Measurements from ENCODE around the gene DDAH1.

DNA sequence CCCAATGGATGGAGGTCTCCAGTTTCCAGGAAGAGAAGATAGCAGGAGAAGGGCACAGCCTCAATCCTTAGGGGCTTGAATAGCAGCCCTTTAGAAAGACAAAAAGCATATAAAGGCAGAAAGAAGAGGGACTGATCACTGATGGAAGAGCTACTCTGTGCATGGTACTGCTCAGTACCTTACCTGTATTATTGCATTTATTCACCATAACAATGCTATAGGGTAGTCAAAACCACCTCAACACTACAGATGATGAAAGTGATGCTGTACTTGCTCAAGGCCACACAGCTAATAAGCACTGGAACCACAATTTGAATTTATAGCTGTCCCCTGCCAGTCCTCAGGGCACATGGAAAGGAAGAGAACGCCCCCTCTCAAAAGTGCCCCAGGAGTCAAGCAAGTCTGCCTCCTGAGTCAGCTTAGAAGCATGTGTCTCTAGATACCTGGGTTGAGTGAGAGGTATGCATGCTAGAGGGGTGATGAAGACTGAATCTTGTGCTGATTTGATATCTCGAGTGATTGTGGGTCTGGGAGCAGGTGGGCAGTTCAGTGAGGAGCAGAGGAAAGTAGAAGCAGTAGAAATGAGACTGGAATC, 13.6 kb downstream of the DDAH1 start:
- no peak for TF ChIP-seq POLR2A (IDR thresholded peaks at IDR 0.05)
- TF ChIP-seq, protein P1, sequence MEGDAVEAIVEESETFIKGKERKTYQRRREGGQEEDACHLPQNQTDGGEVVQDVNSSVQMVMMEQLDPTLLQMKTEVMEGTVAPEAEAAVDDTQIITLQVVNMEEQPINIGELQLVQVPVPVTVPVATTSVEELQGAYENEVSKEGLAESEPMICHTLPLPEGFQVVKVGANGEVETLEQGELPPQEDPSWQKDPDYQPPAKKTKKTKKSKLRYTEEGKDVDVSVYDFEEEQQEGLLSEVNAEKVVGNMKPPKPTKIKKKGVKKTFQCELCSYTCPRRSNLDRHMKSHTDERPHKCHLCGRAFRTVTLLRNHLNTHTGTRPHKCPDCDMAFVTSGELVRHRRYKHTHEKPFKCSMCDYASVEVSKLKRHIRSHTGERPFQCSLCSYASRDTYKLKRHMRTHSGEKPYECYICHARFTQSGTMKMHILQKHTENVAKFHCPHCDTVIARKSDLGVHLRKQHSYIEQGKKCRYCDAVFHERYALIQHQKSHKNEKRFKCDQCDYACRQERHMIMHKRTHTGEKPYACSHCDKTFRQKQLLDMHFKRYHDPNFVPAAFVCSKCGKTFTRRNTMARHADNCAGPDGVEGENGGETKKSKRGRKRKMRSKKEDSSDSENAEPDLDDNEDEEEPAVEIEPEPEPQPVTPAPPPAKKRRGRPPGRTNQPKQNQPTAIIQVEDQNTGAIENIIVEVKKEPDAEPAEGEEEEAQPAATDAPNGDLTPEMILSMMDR (IDR thresholded peaks at IDR 0.05): no peak
